ENCODE data around the gene IFI44. TPM values are rescaled to one million over a fixed set of nuclear protein-coding genes. Genes with fewer than 3 reads are reported as not detected.

IFI44 gene
- polyA plus RNA-seq, 1 of the 3 experiments (the other 2 are of a cell fraction), result 6.5 TPM

- H3K9ac ChIP-seq, result no peak overlapping the region
- no peaks in the 10 kb centered on the region for H3K79me2 ChIP-seq (ENCODE audit: insufficient read depth)
- H3K4me1 ChIP-seq (ENCODE audit: control insufficient read depth in 1 of 2, insufficient read depth in 2 of 2, low read depth in 1 of 2, low read length in 1 of 2), result no peaks in the 10 kb centered on the region
- H3K27me3 ChIP-seq (ENCODE audit: insufficient read depth), result no peaks in the 10 kb centered on the region
- ChIA-PET CTCF (interaction anchor here (3.6 kb wide), 1 partner anchor 24 kb away, joined by 13 read pairs; no protein-coding TSS in a partner anchor), POLR2A (no interaction called here)
- WGBS (ENCODE audit: low lambda C conversion rate), result 73% methylated on average over 4 of the region's 4 CpGs
- no peaks in the 10 kb centered on the region for H4K20me1 ChIP-seq (ENCODE audit: insufficient read depth)
- H3K27ac ChIP-seq (ENCODE audit: low read depth in 2 of 2, low read length in 1 of 2), result no peak overlapping the region
- no peaks in the 10 kb centered on the region for H3F3A ChIP-seq (replicated peaks; ENCODE audit: insufficient read depth)
- TF ChIP-seq FOXM1 (IDR thresholded peaks at IDR 0.05; ENCODE audit: low read depth), result no peak
- TF ChIP-seq FOSL2 (IDR thresholded peaks at IDR 0.05; ENCODE audit: borderline replicate concordance, low read depth), result no peak
- TF ChIP-seq EP300 (IDR thresholded peaks at IDR 0.05; ENCODE audit: borderline replicate concordance in 1 of 2, low read depth in 1 of 2, low read length in 1 of 2), result no peak
- TF ChIP-seq TCF12 (IDR thresholded peaks at IDR 0.05), result no peak
- no peak for TF ChIP-seq TEAD4 (IDR thresholded peaks at IDR 0.05; ENCODE audit: borderline replicate concordance, insufficient read depth)
- TF ChIP-seq RFX5 (IDR thresholded peaks at IDR 0.05; ENCODE audit: low read length), result no peak
- TF ChIP-seq USF2 (IDR thresholded peaks at IDR 0.05; ENCODE audit: borderline replicate concordance, low read depth, low read length), result no peak
- TF ChIP-seq GATA2 (CRISPR knock-in tag; IDR thresholded peaks at IDR 0.05), result no peak
- no peak for TF ChIP-seq RAD21 (IDR thresholded peaks at IDR 0.05; ENCODE audit: low read length)
- TF ChIP-seq SIN3A (IDR thresholded peaks at IDR 0.05; ENCODE audit: borderline replicate concordance, low read depth, low read length), result no peak
- no peak for TF ChIP-seq NRF1 (IDR thresholded peaks at IDR 0.05; ENCODE audit: low read depth, low read length)
- TF ChIP-seq SMC3 (IDR thresholded peaks at IDR 0.05; ENCODE audit: low read depth, low read length), result no peak
- TF ChIP-seq NFIC (IDR thresholded peaks at IDR 0.05; ENCODE audit: borderline replicate concordance), result no peak
- no peak for TF ChIP-seq MAX (IDR thresholded peaks at IDR 0.05; ENCODE audit: low read depth)
- TF ChIP-seq USF1 (IDR thresholded peaks at IDR 0.05; ENCODE audit: borderline replicate concordance, low read depth), result no peak
- TF ChIP-seq CHD2 (IDR thresholded peaks at IDR 0.05; ENCODE audit: low read length, partially characterized antibody), result no peak
- no peak for TF ChIP-seq PBX3 (IDR thresholded peaks at IDR 0.05)
- H3K9me3 ChIP-seq, result 0 out of 2 replicates have a peak, but pooled peaks cover 6% of the 10 kb centered on the region
- no peak overlapping the region for H2AFZ ChIP-seq (ENCODE audit: low read depth)
- no peak for DNase-seq
- H3K4me2 ChIP-seq, result no peak overlapping the region
- H3K4me3 ChIP-seq (ENCODE audit: low read depth in 2 of 2, low read length in 1 of 2), result no peak overlapping the region
- H3K9me2 ChIP-seq, result no peaks in the 10 kb centered on the region
- H3K36me3 ChIP-seq (replicated peaks in 1 of 2; ENCODE audit: control insufficient read depth in 1 of 2, insufficient read depth in 2 of 2, low read length in 1 of 2), result peaks cover 0 to 7% of the 10 kb centered on the region in 2 experiments
Observed at GRCh38 chr1:78641558-78641957, 8.1 kb upstream of the IFI44 start.
